Fibroblast of lung (primary cell): Measurements from ENCODE around the gene LDLRAD1. TPM values are rescaled to one million over a fixed set of nuclear protein-coding genes. Genes with fewer than 3 reads are reported as not detected.

Experiments used
- DNase-seq, 2 donors: peaks; one replicate each; pipeline versions ENCODE4 v3.0.0 to v3.0.0-alpha.2; 2010; ENCODE audit warnings: low read depth in 2 of 2
- H2AFZ ChIP-seq: 2 replicates; pipeline ENCODE4 v1.5.1; 2012; ENCODE audit warnings: low read length, control low read depth, inconsistent platforms
- H3K27ac ChIP-seq: 2 replicates; pipeline ENCODE4 v1.5.1; 2011; ENCODE audit warnings: low read length, control low read depth; ENCODE audit not compliant: insufficient read depth
- H3K27me3 ChIP-seq: 2 replicates; pipeline ENCODE4 v1.5.1; 2011; ENCODE audit warnings: mild to moderate bottlenecking, low read length; ENCODE audit not compliant: control insufficient read depth, insufficient read depth
- H3K36me3 ChIP-seq: 2 replicates; pipeline ENCODE4 v1.5.1; 2011; ENCODE audit warnings: low read length; ENCODE audit not compliant: control insufficient read depth, insufficient read depth
- H3K4me1 ChIP-seq: 2 replicates; pipeline ENCODE4 v1.5.1; 2011; ENCODE audit warnings: low read length; ENCODE audit not compliant: control insufficient read depth, insufficient read depth; ENCODE audit errors: extremely low read depth
- H3K4me2 ChIP-seq: 2 replicates; pipeline ENCODE4 v1.5.1; 2011; ENCODE audit warnings: low read length, control low read depth; ENCODE audit not compliant: insufficient read depth; ENCODE audit errors: extremely low read depth
- H3K4me3 ChIP-seq, 4 experiments: fragments of 200-600 bp in 1 of 4; sonication (generic) in 1 of 4; replicated peaks in 1 of 4; 2 replicates each; pipeline ENCODE4 v1.5.1; 2011 to 2016; ENCODE audit warnings: low read length in 4 of 4, low read depth in 3 of 4, mild to moderate bottlenecking in 3 of 4, control low read depth in 2 of 4, inconsistent platforms in 1 of 4, mixed read lengths in 1 of 4; ENCODE audit not compliant: insufficient read depth in 1 of 4; ENCODE audit errors: control extremely low read depth in 1 of 4
- H3K79me2 ChIP-seq: 2 replicates; pipeline ENCODE4 v1.5.1; 2012; ENCODE audit warnings: mild to moderate bottlenecking, low read length, inconsistent platforms; ENCODE audit not compliant: control insufficient read depth, insufficient read depth
- H3K9ac ChIP-seq: 2 replicates; pipeline ENCODE4 v1.5.1; 2011; ENCODE audit warnings: mild to moderate bottlenecking, low read length, control low read depth; ENCODE audit not compliant: insufficient read depth
- H3K9me3 ChIP-seq: 2 replicates; pipeline ENCODE4 v1.5.1; 2012; ENCODE audit warnings: low read depth, low read length; ENCODE audit not compliant: control insufficient read depth, insufficient read depth
- H4K20me1 ChIP-seq: 2 replicates; pipeline ENCODE4 v1.5.1; 2011; ENCODE audit warnings: low read length; ENCODE audit not compliant: control insufficient read depth, insufficient read depth; ENCODE audit errors: extremely low read depth
- EZH2 ChIP-seq: IDR thresholded peaks from 2 replicates; pipeline ENCODE4 v1.5.1; 2012; ENCODE audit warnings: low read length, control low read depth, mild to moderate bottlenecking; ENCODE audit errors: missing control alignments
- polyA minus RNA-seq: library from RNA; depleted of rRNA, polyadenylated mRNA; stranded (reverse); fragments of >200 nt; gene quantifications from 2 replicates; pipeline ENCODE4 v1.2.3, GENCODE V29; 2011; ENCODE audit warnings: low replicate concordance
- polyA plus RNA-seq, 2 donors: library from polyadenylated mRNA; depleted of rRNA in 1 of 2; stranded (reverse) in 1 of 2; unstranded in 1 of 2; fragments of >200 nt; gene quantifications; 2 replicates each; pipeline ENCODE4 v1.2.1, GENCODE V29; 2011 to 2012; ENCODE audit warnings: missing spikeins in 1 of 2
- total RNA-seq: library from RNA; depleted of rRNA; stranded (reverse); fragments of >200 nt; gene quantifications from 2 replicates; pipeline ENCODE4 v1.2.1, GENCODE V29; 2014
- TF ChIP-seq, protein P1 (sequence below), 2 donors: IDR thresholded peaks in 1 of 2; conservative IDR thresholded peaks in 1 of 2; 1 replicate in 1 of 2; 2 replicates in 1 of 2; pipeline ENCODE4 v1.5.1; 2011 to 2012; ENCODE audit warnings: low read length in 2 of 2, control low read depth in 1 of 2, inconsistent platforms in 1 of 2, low read depth in 1 of 2, mild to moderate bottlenecking in 1 of 2

LDLRAD1 gene, protein sequence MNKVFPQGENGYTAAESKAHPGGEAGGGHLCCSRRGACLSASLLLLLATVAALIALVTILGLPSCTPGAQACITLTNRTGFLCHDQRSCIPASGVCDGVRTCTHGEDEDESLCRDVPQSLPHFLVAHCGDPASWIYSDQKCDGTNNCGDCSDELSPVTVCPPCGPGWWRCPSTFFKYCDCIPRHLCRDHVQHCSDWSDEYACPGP
- not detected in 2 replicates for total RNA-seq
- not detected in 2 replicates for polyA plus RNA-seq
- polyA plus RNA-seq (2012) = not detected in 2 replicates
- polyA minus RNA-seq = not detected in 2 replicates

DNA sequence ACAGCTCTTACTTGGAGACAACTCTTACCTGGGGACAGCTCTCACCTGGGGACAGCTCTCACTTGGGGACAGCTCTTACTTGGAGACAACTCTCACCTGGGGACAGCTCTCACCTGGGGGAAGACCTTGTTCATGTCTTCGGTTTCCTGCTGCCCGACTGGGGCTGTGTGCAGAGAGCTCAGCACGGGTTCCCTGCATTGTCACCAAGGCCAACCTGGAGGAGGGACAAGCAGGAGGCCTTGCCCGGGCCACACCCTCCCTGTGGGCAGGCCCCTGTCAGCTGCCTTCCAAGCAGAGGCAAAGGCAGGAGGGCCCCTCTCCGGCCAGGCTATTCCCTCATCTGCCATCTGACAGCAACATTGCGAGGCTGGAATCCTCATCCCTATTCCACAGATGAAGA lies at the start of gene LDLRAD1:
Gene LDLRAD1 (minus strand): TSS at position 208 of the 400 bp plus-strand sequence. CDS start 74 bp downstream, at position 134.
- no peaks in the 10 kb centered on the region for H3K79me2 ChIP-seq
- H3K27me3 ChIP-seq = peaks cover 12% of the 10 kb centered on the region
- no peak within 1 kb of the TSS for H3K9ac ChIP-seq
- DNase-seq = no peak
- no peaks in the 10 kb centered on the region for H3K4me1 ChIP-seq
- H3K9me3 ChIP-seq = no peaks in the 10 kb centered on the region
- no peaks in the 10 kb centered on the region for H3K36me3 ChIP-seq
- H3K27ac ChIP-seq = no peak within 1 kb of the TSS
- H3K4me2 ChIP-seq = no peak within 1 kb of the TSS
- no peak within 1 kb of the TSS for H2AFZ ChIP-seq
- TF ChIP-seq, protein P1, sequence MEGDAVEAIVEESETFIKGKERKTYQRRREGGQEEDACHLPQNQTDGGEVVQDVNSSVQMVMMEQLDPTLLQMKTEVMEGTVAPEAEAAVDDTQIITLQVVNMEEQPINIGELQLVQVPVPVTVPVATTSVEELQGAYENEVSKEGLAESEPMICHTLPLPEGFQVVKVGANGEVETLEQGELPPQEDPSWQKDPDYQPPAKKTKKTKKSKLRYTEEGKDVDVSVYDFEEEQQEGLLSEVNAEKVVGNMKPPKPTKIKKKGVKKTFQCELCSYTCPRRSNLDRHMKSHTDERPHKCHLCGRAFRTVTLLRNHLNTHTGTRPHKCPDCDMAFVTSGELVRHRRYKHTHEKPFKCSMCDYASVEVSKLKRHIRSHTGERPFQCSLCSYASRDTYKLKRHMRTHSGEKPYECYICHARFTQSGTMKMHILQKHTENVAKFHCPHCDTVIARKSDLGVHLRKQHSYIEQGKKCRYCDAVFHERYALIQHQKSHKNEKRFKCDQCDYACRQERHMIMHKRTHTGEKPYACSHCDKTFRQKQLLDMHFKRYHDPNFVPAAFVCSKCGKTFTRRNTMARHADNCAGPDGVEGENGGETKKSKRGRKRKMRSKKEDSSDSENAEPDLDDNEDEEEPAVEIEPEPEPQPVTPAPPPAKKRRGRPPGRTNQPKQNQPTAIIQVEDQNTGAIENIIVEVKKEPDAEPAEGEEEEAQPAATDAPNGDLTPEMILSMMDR (conservative IDR thresholded peaks at IDR 0.05 in 1 of 2, IDR thresholded peaks at IDR 0.05 in 1 of 2; ENCODE audit: low read depth in 1 of 2, low read length in 2 of 2) = no peak
- TF ChIP-seq EZH2 = no peak
- H4K20me1 ChIP-seq = no peaks in the 10 kb centered on the region
- H3K4me3 ChIP-seq = no peak within 1 kb of the TSS

DNA sequence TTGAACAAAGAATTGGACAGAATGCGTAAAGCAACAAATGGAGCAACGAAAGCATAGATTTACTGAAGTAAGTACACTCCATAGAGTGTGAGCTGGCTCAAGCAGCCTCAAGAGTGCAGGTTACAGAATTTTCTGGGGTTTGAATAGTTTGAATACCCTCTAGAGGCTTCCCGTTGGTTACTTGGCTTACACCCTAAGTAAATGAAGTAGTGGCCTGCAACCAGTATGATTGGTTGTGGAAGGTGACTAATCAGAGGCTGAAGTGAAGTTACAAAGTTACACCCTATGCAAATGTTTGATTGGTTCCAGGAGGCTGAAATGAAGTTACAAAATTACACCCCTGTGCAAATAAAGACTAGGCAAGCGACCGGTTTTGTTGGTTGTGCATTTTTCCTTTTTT lies 46.3 kb upstream of the LDLRAD1 start:
- Histone ChIP-seq H2AFZ (no peak overlapping the region), H3K9me3 (no peaks in the 10 kb centered on the region), H4K20me1 (no peaks in the 10 kb centered on the region), H3K27ac (no peak overlapping the region), H3K4me3 (no peak overlapping the region), H3K4me1 (no peaks in the 10 kb centered on the region), H3K36me3 (no peaks in the 10 kb centered on the region), H3K9ac (no peak overlapping the region), H3K4me2 (no peak overlapping the region), H3K27me3 (no peaks in the 10 kb centered on the region), H3K79me2 (no peaks in the 10 kb centered on the region)
- TF ChIP-seq EZH2 = no peak
- TF ChIP-seq, protein P1 (conservative IDR thresholded peaks at IDR 0.05 in 1 of 2, IDR thresholded peaks at IDR 0.05 in 1 of 2; ENCODE audit: low read depth in 1 of 2, low read length in 2 of 2) = no peak
- peak; percentile 5 to 10 for DNase-seq

DNA sequence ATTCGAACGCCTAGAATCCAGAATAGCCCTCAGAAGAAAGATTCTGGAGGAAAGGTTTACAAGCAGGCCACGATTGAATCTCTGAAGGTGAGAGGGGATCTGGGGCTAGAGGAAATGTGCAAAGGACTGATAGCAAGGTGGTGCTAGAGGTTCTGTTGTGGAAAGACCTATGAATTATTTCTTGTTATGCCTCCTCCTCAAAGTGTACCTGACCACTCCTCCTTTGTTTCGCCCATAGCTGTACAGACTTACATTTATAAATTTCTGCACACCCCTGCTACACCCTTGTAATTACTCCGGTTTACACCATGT lies 36.4 kb upstream of the LDLRAD1 start:
- peak overlapping the region; percentile 77 to 88 (median 82) for H3K4me3 ChIP-seq
- H3K36me3 ChIP-seq = peaks cover 1% of the 10 kb centered on the region
- no peak overlapping the region for H2AFZ ChIP-seq

More for the DNA sequence above, 36.4 kb upstream of the LDLRAD1 start:
- Histone ChIP-seq H4K20me1 (no peaks in the 10 kb centered on the region), H3K9me3 (no peaks in the 10 kb centered on the region), H3K4me2 (peak overlapping the region; percentile 42), H3K9ac (no peak overlapping the region), H3K4me1 (no peaks in the 10 kb centered on the region), H3K27me3 (no peaks in the 10 kb centered on the region), H3K27ac (peak overlapping the region; percentile 93), H3K79me2 (peaks cover 30% of the 10 kb centered on the region)
- no peak for TF ChIP-seq EZH2
- TF ChIP-seq, protein P1 (conservative IDR thresholded peaks at IDR 0.05 in 1 of 2, IDR thresholded peaks at IDR 0.05 in 1 of 2; ENCODE audit: low read depth in 1 of 2, low read length in 2 of 2) = no peak
- no peak for DNase-seq
